HepG2 (cell line): Measurements from ENCODE around the gene SGPP2. TPM values are rescaled to one million over a fixed set of nuclear protein-coding genes. Genes with fewer than 3 reads are reported as not detected.

Experiments
- ATAC-seq: fragments of 200-7000 bp; cut with Tn5 transposase; 3 replicates; pipeline ENCODE4 v1.9.1; 2020; ENCODE audit warnings: mild to moderate bottlenecking, moderate library complexity
- BruUV-seq: library from RNA; stranded (reverse); fragments of 400-500 nt; replicated peaks from 2 replicates; lab custom pipeline; 2021; lab: Mats Ljungman, UMichigan
- CTCF ChIA-PET: fragments of 300-600 bp; formaldehyde crosslinking; extraction: SDS; loops from one replicate; lab custom pipeline; 2021; ENCODE audit warnings: low total read pairs, inconsistent platforms, low intra/inter-chr PET ratio; lab: Yijun Ruan, JAX
- POLR2A ChIA-PET: fragments of 350-600 bp; sonication (Branson Sonifier 250); formaldehyde crosslinking; loops from one replicate; lab custom pipeline; 2020; ENCODE audit warnings: antibody characterized with exemption, inconsistent platforms; lab: Yijun Ruan, JAX
- DNase-seq: peaks from one replicate; pipeline ENCODE4 v3.0.0-alpha.2; 2015; ENCODE audit warnings: low spot score
- FAIRE-seq: peaks from 3 replicates; lab custom pipeline; 2011; peaks lifted over from hg19 to GRCh38; lab: Jason Lieb, UNC
- H2AFZ ChIP-seq: one replicate; pipeline ENCODE4 v1.6.1; 2011; ENCODE audit warnings: low read length, inconsistent platforms
- H3K27ac ChIP-seq: fragments of 300-600 bp; 3 replicates; pipeline ENCODE4 v1.8.0; 2011; ENCODE audit warnings: mixed run types, mild to moderate bottlenecking, mixed read lengths, low read length, inconsistent platforms; ENCODE audit not compliant: insufficient read depth; ENCODE audit errors: extremely low read length
- H3K27me3 ChIP-seq, 2 experiments: fragments of 200-600 bp in 1 of 2; 2 replicates in 1 of 2; 3 replicates in 1 of 2; pipeline versions ENCODE4 v1.6.0 to v1.8.0; 2011; ENCODE audit warnings: low read length in 2 of 2, mild to moderate bottlenecking in 2 of 2, moderate library complexity in 2 of 2, inconsistent platforms in 1 of 2; ENCODE audit not compliant: insufficient read depth in 2 of 2, control insufficient read depth in 1 of 2
- H3K36me3 ChIP-seq, 2 experiments: fragments of 200-600 bp in 1 of 2; replicated peaks in 1 of 2; 2 replicates in 1 of 2; 3 replicates in 1 of 2; pipeline versions ENCODE4 v1.5.1 to v1.8.0; 2011; ENCODE audit warnings: low read length in 2 of 2, inconsistent platforms in 1 of 2; ENCODE audit not compliant: insufficient read depth in 2 of 2, control insufficient read depth in 1 of 2
- H3K4me1 ChIP-seq: 2 replicates; pipeline ENCODE4 v1.5.1; 2012; ENCODE audit warnings: low read length, inconsistent platforms; ENCODE audit not compliant: insufficient read depth
- H3K4me2 ChIP-seq: 2 replicates; pipeline ENCODE4 v1.6.0; 2011; ENCODE audit warnings: low read depth, low read length, inconsistent platforms
- H3K4me3 ChIP-seq, 3 experiments: fragments of 200-600 bp in 1 of 3; sonication (generic), shearing (Covaris generic) in 1 of 3; replicated peaks in 1 of 3; 2 replicates each; pipeline ENCODE4 v1.5.1; 2011 to 2016; ENCODE audit warnings: low read length in 3 of 3, inconsistent platforms in 2 of 3, low read depth in 2 of 3, mild to moderate bottlenecking in 2 of 3, control low read depth in 1 of 3, mixed read lengths in 1 of 3; ENCODE audit not compliant: insufficient read depth in 1 of 3
- H3K79me2 ChIP-seq: one replicate; pipeline ENCODE4 v1.6.1; 2011; ENCODE audit warnings: low read length, inconsistent platforms; ENCODE audit not compliant: insufficient read depth
- H3K9ac ChIP-seq: 2 replicates; pipeline ENCODE4 v1.6.0; 2011; ENCODE audit warnings: mild to moderate bottlenecking, low read depth, low read length, inconsistent platforms; ENCODE audit not compliant: insufficient read depth
- H3K9me3 ChIP-seq: 2 replicates; pipeline ENCODE4 v1.5.1; 2012; ENCODE audit warnings: mild to moderate bottlenecking, low read length
- H4K20me1 ChIP-seq: 2 replicates; pipeline ENCODE4 v1.6.0; 2011; ENCODE audit warnings: inconsistent platforms, mild to moderate bottlenecking, low read length, moderate library complexity; ENCODE audit not compliant: insufficient read depth
- CTCF ChIP-seq: sonication (generic); formaldehyde crosslinking; IDR thresholded peaks from 2 replicates; pipeline ENCODE4 v1.5.0; 2020; ENCODE audit warnings: mild to moderate bottlenecking, missing genetic modification reagents, moderate library complexity
- FOXA3 ChIP-seq: IDR thresholded peaks from 2 replicates; pipeline ENCODE4 v1.6.1; 2016; ENCODE audit warnings: missing genetic modification reagents, missing compliant biosample characterization
- GTF2F1 ChIP-seq: fragments of 150-350 bp; IDR thresholded peaks from 2 replicates; pipeline ENCODE4 v1.6.1; 2014; ENCODE audit warnings: low read length
- ISL2 ChIP-seq: sonication (generic); formaldehyde crosslinking; IDR thresholded peaks from 2 replicates; pipeline ENCODE4 v1.5.0; 2020; ENCODE audit warnings: missing genetic modification reagents
- KDM5A ChIP-seq: fragments of 200-600 bp; sonication (generic); IDR thresholded peaks from 2 replicates; pipeline ENCODE4 v1.7.0; 2018; ENCODE audit warnings: antibody characterized with exemption, mild to moderate bottlenecking, low read length, borderline replicate concordance
- LCORL ChIP-seq, 2 experiments: fragments of 450-650 bp in 1 of 2; sonication (generic) in 1 of 2; formaldehyde crosslinking in 1 of 2; IDR thresholded peaks; 2 replicates each; pipeline versions ENCODE4 v1.5.0 to v1.6.1; 2017 to 2020; ENCODE audit warnings: antibody characterized with exemption in 1 of 2, missing genetic modification reagents in 1 of 2
- MED1 ChIP-seq: sonication (generic); formaldehyde crosslinking; IDR thresholded peaks from 2 replicates; pipeline ENCODE4 v1.4.0; 2020; ENCODE audit warnings: missing genetic modification reagents
- MXD4 ChIP-seq: IDR thresholded peaks from 2 replicates; pipeline ENCODE4 v1.6.1; 2016; ENCODE audit warnings: mild to moderate bottlenecking, missing biosample characterization, missing genetic modification reagents
- MYPOP ChIP-seq: sonication (generic); formaldehyde crosslinking; IDR thresholded peaks from 2 replicates; pipeline ENCODE4 v1.8.1; 2023; ENCODE audit warnings: mild to moderate bottlenecking, moderate library complexity, missing genetic modification reagents
- PHF5A ChIP-seq: IDR thresholded peaks from one replicate; pipeline ENCODE4 v1.6.1; 2018; ENCODE audit warnings: low read depth, missing genetic modification reagents; ENCODE audit not compliant: unreplicated experiment
- SOX5 ChIP-seq: IDR thresholded peaks from 2 replicates; pipeline ENCODE4 v1.6.1; 2016; ENCODE audit warnings: borderline replicate concordance
- ZNF263 ChIP-seq: sonication (generic); formaldehyde crosslinking; IDR thresholded peaks from 2 replicates; pipeline ENCODE4 v1.4.0; 2020; ENCODE audit warnings: missing genetic modification reagents
- WGBS: methylation state at CpG from one replicate; pipeline ENCODE4 v1.1.6; 2017; ENCODE audit warnings: low lambda C conversion rate; 5-methylcytosine and 5-hydroxymethylcytosine counted together
- in situ Hi-C: cut with HindIII; loops from 2 replicates; pipeline ENCODE4 v1.10.0; 2017; ENCODE audit warnings: low pct_unique_long_range_greater_than_20kb; ENCODE audit not compliant: extremely low pct_ligation_motif_present
- intact Hi-C: fragments of 100-400 bp; cut with micrococcal nuclease; formaldehyde crosslinking; loops from one replicate; pipeline ENCODE4 v1.10.0; 2022; ENCODE audit not compliant: unreplicated experiment
- polyA plus RNA-seq, 8 experiments: library from polyadenylated mRNA; depleted of rRNA in 3 of 8; stranded (reverse) in 7 of 8; unstranded in 1 of 8; fragments of >200 nt; fragmentation: Illumina TruSeq in 4 of 8; extraction: Trizol in 4 of 8; gene quantifications; 2 replicates each; pipeline versions ENCODE4 v1.2.1 to v1.2.3, GENCODE V29; 2011 to 2016; ENCODE audit warnings: low read depth in 4 of 8, missing spikeins in 1 of 8, mixed read lengths in 1 of 8; ENCODE audit not compliant: insufficient read depth in 1 of 8
- total RNA-seq, 5 experiments: library from RNA; depleted of rRNA; stranded (reverse); fragments of >200 nt; fragmentation: Illumina TruSeq; extraction: Trizol; gene quantifications; 2 replicates each; pipeline ENCODE4 v1.2.3, GENCODE V29; 2016; ENCODE audit warnings: low read depth in 1 of 5
- TF ChIP-seq, protein P1 (sequence below): sonication (generic); formaldehyde crosslinking; IDR thresholded peaks from 2 replicates; pipeline ENCODE4 v1.4.0; 2020; ENCODE audit warnings: missing genetic modification reagents

The SGPP2 gene
- total and polyA plus RNA-seq, 2 of the 13 experiments (the other 11 are each of a cell fraction or from before 2014, with no cell fraction given) = not detected

DNA sequence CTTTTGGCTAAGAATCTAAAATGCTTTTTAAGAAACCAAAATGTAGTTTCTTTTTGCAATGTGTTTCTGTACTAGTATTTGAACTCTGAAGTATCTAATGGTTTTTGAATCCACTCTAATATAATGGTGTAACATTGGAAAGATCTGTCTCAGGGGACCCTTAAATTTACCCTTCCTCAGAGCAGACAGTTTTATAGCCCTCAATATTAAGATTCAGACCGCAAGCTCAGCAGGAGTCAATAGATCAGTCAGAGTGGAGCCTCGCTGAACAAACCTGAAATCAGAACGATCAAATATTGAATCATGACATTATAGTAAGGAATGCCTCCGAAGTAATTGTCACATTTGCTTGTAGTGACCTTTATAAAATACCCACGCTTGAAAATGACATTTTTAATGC, 18.3 kb downstream of the SGPP2 start (continued):
- TF ChIP-seq, protein P1, sequence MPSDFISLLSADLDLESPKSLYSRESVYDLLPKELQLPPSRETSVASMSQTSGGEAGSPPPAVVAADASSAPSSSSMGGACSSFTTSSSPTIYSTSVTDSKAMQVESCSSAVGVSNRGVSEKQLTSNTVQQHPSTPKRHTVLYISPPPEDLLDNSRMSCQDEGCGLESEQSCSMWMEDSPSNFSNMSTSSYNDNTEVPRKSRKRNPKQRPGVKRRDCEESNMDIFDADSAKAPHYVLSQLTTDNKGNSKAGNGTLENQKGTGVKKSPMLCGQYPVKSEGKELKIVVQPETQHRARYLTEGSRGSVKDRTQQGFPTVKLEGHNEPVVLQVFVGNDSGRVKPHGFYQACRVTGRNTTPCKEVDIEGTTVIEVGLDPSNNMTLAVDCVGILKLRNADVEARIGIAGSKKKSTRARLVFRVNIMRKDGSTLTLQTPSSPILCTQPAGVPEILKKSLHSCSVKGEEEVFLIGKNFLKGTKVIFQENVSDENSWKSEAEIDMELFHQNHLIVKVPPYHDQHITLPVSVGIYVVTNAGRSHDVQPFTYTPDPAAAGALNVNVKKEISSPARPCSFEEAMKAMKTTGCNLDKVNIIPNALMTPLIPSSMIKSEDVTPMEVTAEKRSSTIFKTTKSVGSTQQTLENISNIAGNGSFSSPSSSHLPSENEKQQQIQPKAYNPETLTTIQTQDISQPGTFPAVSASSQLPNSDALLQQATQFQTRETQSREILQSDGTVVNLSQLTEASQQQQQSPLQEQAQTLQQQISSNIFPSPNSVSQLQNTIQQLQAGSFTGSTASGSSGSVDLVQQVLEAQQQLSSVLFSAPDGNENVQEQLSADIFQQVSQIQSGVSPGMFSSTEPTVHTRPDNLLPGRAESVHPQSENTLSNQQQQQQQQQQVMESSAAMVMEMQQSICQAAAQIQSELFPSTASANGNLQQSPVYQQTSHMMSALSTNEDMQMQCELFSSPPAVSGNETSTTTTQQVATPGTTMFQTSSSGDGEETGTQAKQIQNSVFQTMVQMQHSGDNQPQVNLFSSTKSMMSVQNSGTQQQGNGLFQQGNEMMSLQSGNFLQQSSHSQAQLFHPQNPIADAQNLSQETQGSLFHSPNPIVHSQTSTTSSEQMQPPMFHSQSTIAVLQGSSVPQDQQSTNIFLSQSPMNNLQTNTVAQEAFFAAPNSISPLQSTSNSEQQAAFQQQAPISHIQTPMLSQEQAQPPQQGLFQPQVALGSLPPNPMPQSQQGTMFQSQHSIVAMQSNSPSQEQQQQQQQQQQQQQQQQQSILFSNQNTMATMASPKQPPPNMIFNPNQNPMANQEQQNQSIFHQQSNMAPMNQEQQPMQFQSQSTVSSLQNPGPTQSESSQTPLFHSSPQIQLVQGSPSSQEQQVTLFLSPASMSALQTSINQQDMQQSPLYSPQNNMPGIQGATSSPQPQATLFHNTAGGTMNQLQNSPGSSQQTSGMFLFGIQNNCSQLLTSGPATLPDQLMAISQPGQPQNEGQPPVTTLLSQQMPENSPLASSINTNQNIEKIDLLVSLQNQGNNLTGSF (CRISPR knock-in tag) = no peak

DNA sequence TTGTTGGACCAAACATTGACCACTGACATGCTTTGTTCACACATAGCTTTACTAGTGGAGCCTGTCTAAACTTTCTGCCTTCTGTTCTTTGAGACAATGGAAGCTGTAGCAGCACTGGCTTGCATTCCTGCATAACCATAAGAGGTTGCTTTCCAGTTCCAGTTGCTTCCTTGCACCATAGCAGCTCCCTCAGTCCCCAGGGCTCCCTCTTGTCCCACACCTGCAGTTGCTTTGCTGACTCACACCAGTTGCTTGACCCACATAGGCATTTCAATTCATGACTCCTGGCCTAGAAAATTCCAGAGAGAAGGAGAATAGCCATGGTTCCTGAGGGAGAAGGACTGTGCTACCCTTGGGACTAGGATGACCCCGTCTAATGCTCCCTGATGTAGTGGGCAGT, 20.9 kb downstream of the SGPP2 start:
- Histone ChIP-seq H3K79me2 (no peaks in the 10 kb centered on the region), H3K9me3 (no peaks in the 10 kb centered on the region), H3K4me3 (no peak overlapping the region), H2AFZ (no peak overlapping the region), H4K20me1 (no peaks in the 10 kb centered on the region), H3K4me2 (no peak overlapping the region), H3K27ac (no peak overlapping the region), H3K27me3 (0 out of 5 replicates have a peak, but pooled peaks cover 0 to 2% of the 10 kb centered on the region in 2 experiments), H3K36me3 (no peaks in the 10 kb centered on the region), H3K4me1 (no peaks in the 10 kb centered on the region), H3K9ac (no peak overlapping the region)
- in situ Hi-C loops = no loop called here
- ChIA-PET POLR2A (no interaction called here), CTCF (no interaction called here)
- ATAC-seq (no peak), DNase-seq (no peak), FAIRE-seq (no peak)
- no TSS peak for BruUV-seq
- intact Hi-C loops = no loop called here
- 0% methylated on average over 1 of the region's 1 CpG for WGBS
- no peak for TF ChIP-seq MED1 (CRISPR knock-in tag)
- no peak for TF ChIP-seq MXD4 (CRISPR knock-in tag)
- TF ChIP-seq ZNF263 (CRISPR knock-in tag) = no peak
- no peak for TF ChIP-seq CTCF (CRISPR knock-in tag)
- no peak for TF ChIP-seq GTF2F1
- no peak for TF ChIP-seq LCORL (IDR thresholded peaks at IDR 0.05)
- no peak for TF ChIP-seq LCORL (CRISPR knock-in tag; IDR thresholded peaks at IDR 0.05)
- TF ChIP-seq ISL2 (CRISPR knock-in tag) = no peak
- TF ChIP-seq KDM5A = no peak
- no peak for TF ChIP-seq FOXA3
- no peak for TF ChIP-seq SOX5 (CRISPR knock-in tag)
- TF ChIP-seq PHF5A (CRISPR knock-in tag) = no peak
- TF ChIP-seq MYPOP (CRISPR knock-in tag) = no peak
